ENCODE measurements around the gene TECR.

- no peak for TF ChIP-seq EZH2phosphoT487 (conservative IDR thresholded peaks at IDR 0.05; ENCODE audit: low read length)
- TF ChIP-seq, protein P1, sequence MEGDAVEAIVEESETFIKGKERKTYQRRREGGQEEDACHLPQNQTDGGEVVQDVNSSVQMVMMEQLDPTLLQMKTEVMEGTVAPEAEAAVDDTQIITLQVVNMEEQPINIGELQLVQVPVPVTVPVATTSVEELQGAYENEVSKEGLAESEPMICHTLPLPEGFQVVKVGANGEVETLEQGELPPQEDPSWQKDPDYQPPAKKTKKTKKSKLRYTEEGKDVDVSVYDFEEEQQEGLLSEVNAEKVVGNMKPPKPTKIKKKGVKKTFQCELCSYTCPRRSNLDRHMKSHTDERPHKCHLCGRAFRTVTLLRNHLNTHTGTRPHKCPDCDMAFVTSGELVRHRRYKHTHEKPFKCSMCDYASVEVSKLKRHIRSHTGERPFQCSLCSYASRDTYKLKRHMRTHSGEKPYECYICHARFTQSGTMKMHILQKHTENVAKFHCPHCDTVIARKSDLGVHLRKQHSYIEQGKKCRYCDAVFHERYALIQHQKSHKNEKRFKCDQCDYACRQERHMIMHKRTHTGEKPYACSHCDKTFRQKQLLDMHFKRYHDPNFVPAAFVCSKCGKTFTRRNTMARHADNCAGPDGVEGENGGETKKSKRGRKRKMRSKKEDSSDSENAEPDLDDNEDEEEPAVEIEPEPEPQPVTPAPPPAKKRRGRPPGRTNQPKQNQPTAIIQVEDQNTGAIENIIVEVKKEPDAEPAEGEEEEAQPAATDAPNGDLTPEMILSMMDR (IDR thresholded peaks at IDR 0.05; ENCODE audit: insufficient read depth, low read length, poor library complexity, severe bottlenecking), result peak; percentile 74
Measured at GRCh38 chr19:14571695-14572490, 42.5 kb downstream of the TECR start, which contains the start of gene NDUFB7.
